GM12873 (cell line): ENCODE results near the gene FGGY.

ENCODE experiments used
- CTCF ChIP-seq: IDR thresholded peaks from 2 replicates; pipeline ENCODE4 v1.5.1; 2012; ENCODE audit warnings: low read depth, mild to moderate bottlenecking, moderate library complexity, low read length, control low read depth; ENCODE audit not compliant: insufficient read depth; ENCODE audit errors: missing control alignments

The FGGY gene

GRCh38 chr1:59574085-59574484, 277.2 kb downstream of the FGGY start:
- TF ChIP-seq CTCF, result no peak

GRCh38 chr1:59577774-59578173, 280.9 kb downstream of the FGGY start:
- no peak for TF ChIP-seq CTCF

GRCh38 chr1:59579222-59579621, 282.3 kb downstream of the FGGY start:
- TF ChIP-seq CTCF, result no peak

GRCh38 chr1:59580257-59580656, 283.4 kb downstream of the FGGY start:
- no peak for TF ChIP-seq CTCF

- TF ChIP-seq CTCF, result no peak
These were observed 296.0 kb downstream of the FGGY start for GRCh38 chr1:59592924-59593323.

- no peak for TF ChIP-seq CTCF
These were observed 297.2 kb downstream of the FGGY start for GRCh38 chr1:59593798-59594790.

GRCh38 chr1:59595774-59596173, 298.9 kb downstream of the FGGY start:
- TF ChIP-seq CTCF, result no peak
